ENCODE results near the gene SFXN4. TPM values are rescaled to one million over a fixed set of nuclear protein-coding genes. Genes with fewer than 3 reads are reported as not detected.
A peak's percentile ranks its signal among the peaks of the same experiment; 100 is the strongest.

Gene SFXN4
- total and polyA plus RNA-seq, 9 of the 15 experiments (the other 6 are each of a cell fraction or from before 2014, with no cell fraction given) = 40.1 to 97.8 (median 54.5) TPM

DNA sequence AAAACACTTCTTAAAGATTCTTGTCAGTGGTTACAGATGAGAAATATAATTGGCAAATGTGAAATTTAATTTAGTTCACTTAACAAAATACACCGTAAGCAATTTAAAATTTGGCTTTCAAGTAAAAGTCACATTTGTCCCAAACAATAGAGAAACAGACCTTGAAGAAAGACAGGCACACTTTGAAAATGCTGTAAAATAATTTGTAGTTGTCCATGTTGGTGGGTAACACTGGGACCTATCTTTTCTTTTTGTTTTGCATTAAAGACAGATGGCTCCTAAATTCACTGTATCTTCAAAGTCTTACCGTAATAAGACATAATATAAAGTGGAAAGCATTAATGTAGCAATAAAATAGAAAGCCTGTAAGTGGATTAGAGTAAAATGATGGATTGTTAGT is 45.1 kb upstream of the SFXN4 start (continued):
- TF ChIP-seq NR1H2 (CRISPR knock-in tag; IDR thresholded peaks at IDR 0.05) (no peak), XRCC5 (IDR thresholded peaks at IDR 0.05; ENCODE audit: low read depth, low read length) (no peak), ZNF311 (CRISPR knock-in tag; IDR thresholded peaks at IDR 0.05) (no peak), KDM5B (IDR thresholded peaks at IDR 0.05; ENCODE audit: insufficient replicate concordance, low read depth, low read length) (no peak)
- TF ChIP-seq, protein P1, sequence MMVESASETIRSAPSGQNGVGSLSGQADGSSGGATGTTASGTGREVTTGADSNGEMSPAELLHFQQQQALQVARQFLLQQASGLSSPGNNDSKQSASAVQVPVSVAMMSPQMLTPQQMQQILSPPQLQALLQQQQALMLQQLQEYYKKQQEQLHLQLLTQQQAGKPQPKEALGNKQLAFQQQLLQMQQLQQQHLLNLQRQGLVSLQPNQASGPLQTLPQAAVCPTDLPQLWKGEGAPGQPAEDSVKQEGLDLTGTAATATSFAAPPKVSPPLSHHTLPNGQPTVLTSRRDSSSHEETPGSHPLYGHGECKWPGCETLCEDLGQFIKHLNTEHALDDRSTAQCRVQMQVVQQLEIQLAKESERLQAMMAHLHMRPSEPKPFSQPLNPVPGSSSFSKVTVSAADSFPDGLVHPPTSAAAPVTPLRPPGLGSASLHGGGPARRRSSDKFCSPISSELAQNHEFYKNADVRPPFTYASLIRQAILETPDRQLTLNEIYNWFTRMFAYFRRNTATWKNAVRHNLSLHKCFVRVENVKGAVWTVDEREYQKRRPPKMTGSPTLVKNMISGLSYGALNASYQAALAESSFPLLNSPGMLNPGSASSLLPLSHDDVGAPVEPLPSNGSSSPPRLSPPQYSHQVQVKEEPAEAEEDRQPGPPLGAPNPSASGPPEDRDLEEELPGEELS (CRISPR knock-in tag; IDR thresholded peaks at IDR 0.05; ENCODE audit: borderline replicate concordance) = no peak
- TF ChIP-seq, protein P2, sequence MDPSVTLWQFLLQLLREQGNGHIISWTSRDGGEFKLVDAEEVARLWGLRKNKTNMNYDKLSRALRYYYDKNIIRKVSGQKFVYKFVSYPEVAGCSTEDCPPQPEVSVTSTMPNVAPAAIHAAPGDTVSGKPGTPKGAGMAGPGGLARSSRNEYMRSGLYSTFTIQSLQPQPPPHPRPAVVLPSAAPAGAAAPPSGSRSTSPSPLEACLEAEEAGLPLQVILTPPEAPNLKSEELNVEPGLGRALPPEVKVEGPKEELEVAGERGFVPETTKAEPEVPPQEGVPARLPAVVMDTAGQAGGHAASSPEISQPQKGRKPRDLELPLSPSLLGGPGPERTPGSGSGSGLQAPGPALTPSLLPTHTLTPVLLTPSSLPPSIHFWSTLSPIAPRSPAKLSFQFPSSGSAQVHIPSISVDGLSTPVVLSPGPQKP (CRISPR knock-in tag; IDR thresholded peaks at IDR 0.05) = no peak

DNA sequence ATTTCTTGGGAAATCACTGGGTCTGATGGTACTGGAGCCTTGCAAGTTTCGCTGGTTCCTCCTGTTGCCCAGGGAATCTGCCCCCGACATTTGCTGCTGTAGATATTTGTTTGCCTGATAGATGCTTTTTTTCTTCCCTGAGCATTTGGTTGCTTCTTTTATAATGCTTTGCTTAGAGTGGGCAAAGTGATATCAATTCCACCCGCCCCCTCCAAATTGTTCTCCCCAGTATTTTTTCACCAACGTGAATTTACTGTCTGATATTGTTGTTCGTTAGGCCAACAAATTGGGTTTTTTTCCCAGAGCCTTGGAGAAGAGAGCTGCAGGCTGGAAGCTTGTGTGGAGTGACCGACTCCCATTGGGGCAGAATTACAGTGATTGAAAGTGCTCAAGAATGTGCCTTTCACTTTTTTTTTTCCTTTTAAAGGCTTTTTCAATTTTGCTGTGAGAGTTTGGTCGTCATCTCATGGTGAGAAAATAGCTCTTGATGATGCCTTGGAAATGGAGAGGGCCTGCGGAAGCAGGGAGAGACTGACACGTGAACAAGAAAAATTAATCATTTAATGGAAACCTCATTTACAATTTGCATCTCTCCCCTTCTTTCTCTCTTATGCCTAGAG is 44.3 kb upstream of the SFXN4 start:
- intact Hi-C loops (cut with micrococcal nuclease) = loop anchor here (5.0 kb wide), 1 partner anchor 332 kb away; the partner anchor contains the start of gene RGS10
- CTCF ChIA-PET (ENCODE audit: low intra/inter-chr PET ratio) = no interaction called here
- H3K9ac ChIP-seq (ENCODE audit: insufficient read depth in 1 of 2, low read depth in 2 of 2, low read length in 2 of 2) = no peak overlapping the region; a peak in 1 of 4 replicates

More for the DNA sequence above, 44.3 kb upstream of the SFXN4 start:
- POLR2A ChIA-PET = interaction anchor here (0.6 kb wide), 1 partner anchor 114 kb away, joined by 3 read pairs; no protein-coding TSS in a partner anchor
- H3K4me3 ChIP-seq = no peak overlapping the region
- H3K9me1 ChIP-seq (ENCODE audit: control insufficient read depth, insufficient read depth, low read length) = no peaks in the 10 kb centered on the region
- TF ChIP-seq, protein P3, sequence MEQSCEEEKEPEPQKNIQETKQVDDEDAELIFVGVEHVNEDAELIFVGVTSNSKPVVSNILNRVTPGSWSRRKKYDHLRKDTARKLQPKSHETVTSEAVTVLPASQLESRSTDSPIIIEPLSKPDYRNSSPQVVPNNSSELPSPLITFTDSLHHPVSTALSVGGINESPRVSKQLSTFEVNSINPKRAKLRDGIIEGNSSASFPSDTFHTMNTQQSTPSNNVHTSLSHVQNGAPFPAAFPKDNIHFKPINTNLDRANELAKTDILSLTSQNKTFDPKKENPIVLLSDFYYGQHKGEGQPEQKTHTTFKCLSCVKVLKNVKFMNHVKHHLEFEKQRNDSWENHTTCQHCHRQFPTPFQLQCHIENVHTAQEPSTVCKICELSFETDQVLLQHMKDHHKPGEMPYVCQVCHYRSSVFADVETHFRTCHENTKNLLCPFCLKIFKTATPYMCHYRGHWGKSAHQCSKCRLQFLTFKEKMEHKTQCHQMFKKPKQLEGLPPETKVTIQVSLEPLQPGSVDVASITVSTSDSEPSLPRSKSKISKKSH (CRISPR knock-in tag; IDR thresholded peaks at IDR 0.05) = no peak
- TF ChIP-seq SRSF9 (IDR thresholded peaks at IDR 0.05; ENCODE audit: borderline replicate concordance, low read depth, low read length) (no peak), MEF2A (IDR thresholded peaks at IDR 0.05; ENCODE audit: control insufficient read depth, low read depth, low read length) (no peak), ELF2 (CRISPR knock-in tag; IDR thresholded peaks at IDR 0.05) (no peak), KAT2B (IDR thresholded peaks at IDR 0.05; ENCODE audit: low read depth, low read length) (no peak)
- TF ChIP-seq, protein P4, sequence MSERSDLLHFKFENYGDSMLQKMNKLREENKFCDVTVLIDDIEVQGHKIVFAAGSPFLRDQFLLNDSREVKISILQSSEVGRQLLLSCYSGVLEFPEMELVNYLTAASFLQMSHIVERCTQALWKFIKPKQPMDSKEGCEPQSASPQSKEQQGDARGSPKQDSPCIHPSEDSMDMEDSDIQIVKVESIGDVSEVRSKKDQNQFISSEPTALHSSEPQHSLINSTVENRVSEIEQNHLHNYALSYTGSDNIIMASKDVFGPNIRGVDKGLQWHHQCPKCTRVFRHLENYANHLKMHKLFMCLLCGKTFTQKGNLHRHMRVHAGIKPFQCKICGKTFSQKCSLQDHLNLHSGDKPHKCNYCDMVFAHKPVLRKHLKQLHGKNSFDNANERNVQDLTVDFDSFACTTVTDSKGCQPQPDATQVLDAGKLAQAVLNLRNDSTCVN (CRISPR knock-in tag; IDR thresholded peaks at IDR 0.05) = no peak
- WGBS (ENCODE audit: insufficient coverage, low coverage, missing lambda C conversion rate) = 33% methylated on average over 9 of the region's 9 CpGs
- H3K27ac ChIP-seq (ENCODE audit: extremely low read depth, low read depth, low read length) = no peak overlapping the region
- ATAC-seq (no peak), FAIRE-seq (no peak), DNase-seq (ENCODE audit: extremely low read depth in 1 of 4, low spot score in 3 of 4) (no peak)
- no TSS peak for BruUV-seq (replicated peaks)
- H2AFZ ChIP-seq (ENCODE audit: low read depth, low read length) = 0 out of 2 replicates have a peak overlapping the region, but pooled peaks have one; percentile 51
- H3K4me1 ChIP-seq (replicated peaks in 1 of 2; ENCODE audit: control insufficient read depth in 2 of 2, insufficient read depth in 2 of 2, low read length in 2 of 2) = peaks cover 8 to 21% of the 10 kb centered on the region in 2 experiments
- no peaks in the 10 kb centered on the region for H3K79me2 ChIP-seq (ENCODE audit: control insufficient read depth, insufficient read depth, low read length)
- no peaks in the 10 kb centered on the region for H4K20me1 ChIP-seq (replicated peaks; ENCODE audit: control insufficient read depth, insufficient read depth, low read length)
- no peak overlapping the region for H3K4me2 ChIP-seq (ENCODE audit: insufficient read depth, low read length)
- in situ Hi-C loops (cut with MboI) = no loop called here
- H3K9me3 ChIP-seq (replicated peaks; ENCODE audit: control insufficient read depth, insufficient read depth, low read depth, low read length) = no peaks in the 10 kb centered on the region
- no peaks in the 10 kb centered on the region for H3K36me3 ChIP-seq (ENCODE audit: control insufficient read depth, insufficient read depth, low read length)
- H3K27me3 ChIP-seq (ENCODE audit: control insufficient read depth in 2 of 2, insufficient read depth in 2 of 2, low read length in 2 of 2) = no peaks in the 10 kb centered on the region
